GM12872 (cell line): Measurements from ENCODE around the gene TRMT61A.

Source experiments
- CTCF ChIP-seq: IDR thresholded peaks from 3 replicates; pipeline ENCODE4 v1.5.1; 2011; ENCODE audit warnings: low read depth, mild to moderate bottlenecking, low read length, moderate library complexity; ENCODE audit not compliant: insufficient read depth

Gene TRMT61A

GRCh38 chr14:103574104-103574503 lies 45.1 kb downstream of the TRMT61A start:
- TF ChIP-seq CTCF = no peak

- TF ChIP-seq CTCF = no peak
These were observed 45.8 kb downstream of the TRMT61A start for GRCh38 chr14:103574707-103575285.

GRCh38 chr14:103576371-103577024 lies 47.5 kb downstream of the TRMT61A start:
- no peak for TF ChIP-seq CTCF

GRCh38 chr14:103578401-103579075 lies 49.5 kb downstream of the TRMT61A start:
- no peak for TF ChIP-seq CTCF

GRCh38 chr14:103581206-103581605 lies 52.2 kb downstream of the TRMT61A start:
- no peak for TF ChIP-seq CTCF

GRCh38 chr14:103581954-103582703 lies 53.1 kb downstream of the TRMT61A start:
- TF ChIP-seq CTCF = no peak

GRCh38 chr14:103584326-103584915 lies 55.4 kb downstream of the TRMT61A start:
- no peak for TF ChIP-seq CTCF
